ENCODE data around the gene PHYH.
"Not testable (repeated sequence)": the region's sequence is repeated elsewhere in the genome, so short reads cannot be mapped to it uniquely, and the experiment has no call there.

Gene PHYH

GRCh38 chr10:13270877-13271551, 28.9 kb downstream of the PHYH start:
- no peak for DNase-seq

GRCh38 chr10:13268841-13269240, 31.0 kb downstream of the PHYH start:
- no peak for DNase-seq

DNA sequence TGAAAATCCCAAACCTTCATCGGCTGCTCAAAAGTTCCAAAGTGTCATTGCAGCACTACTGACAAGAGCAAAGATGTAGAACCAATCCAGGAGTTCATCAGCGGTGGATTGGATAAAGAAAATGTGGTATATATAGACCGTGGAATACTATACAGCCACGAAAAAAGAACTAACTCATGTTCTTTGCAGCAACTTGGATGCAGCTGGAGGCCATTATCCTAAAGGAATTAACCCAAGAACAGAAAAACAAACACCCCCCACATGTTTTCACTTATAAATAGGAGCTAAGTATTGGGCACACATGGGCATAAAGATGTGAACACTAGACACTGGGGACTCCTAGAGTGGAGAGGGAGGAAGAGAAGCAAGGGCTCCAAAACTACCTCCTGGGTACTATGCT, 31.6 kb downstream of the PHYH start:
- DNase-seq: no peak

DNA sequence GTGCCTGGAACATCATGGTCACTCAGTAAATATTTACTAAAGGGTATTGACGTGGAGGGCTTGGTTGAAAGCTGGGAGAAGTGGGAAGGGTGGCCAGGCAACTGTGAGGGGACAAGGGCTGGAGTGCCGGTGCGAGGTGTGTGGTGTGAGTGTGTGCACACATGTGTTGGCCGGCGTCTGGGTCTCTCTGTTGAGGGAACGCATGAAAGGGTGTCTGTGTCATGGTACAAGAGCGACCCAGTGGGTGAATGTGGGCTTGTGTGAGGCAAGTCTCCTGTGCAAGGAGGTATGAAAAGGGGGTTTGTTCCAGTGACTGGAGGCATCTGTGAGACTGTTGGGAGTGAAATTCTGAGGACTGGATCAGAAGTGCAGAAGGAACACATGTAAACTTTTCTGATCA, 36.3 kb downstream of the PHYH start:
- DNase-seq: no peak

GRCh38 chr10:13262433-13262832, 37.4 kb downstream of the PHYH start:
- DNase-seq: no peak

DNA sequence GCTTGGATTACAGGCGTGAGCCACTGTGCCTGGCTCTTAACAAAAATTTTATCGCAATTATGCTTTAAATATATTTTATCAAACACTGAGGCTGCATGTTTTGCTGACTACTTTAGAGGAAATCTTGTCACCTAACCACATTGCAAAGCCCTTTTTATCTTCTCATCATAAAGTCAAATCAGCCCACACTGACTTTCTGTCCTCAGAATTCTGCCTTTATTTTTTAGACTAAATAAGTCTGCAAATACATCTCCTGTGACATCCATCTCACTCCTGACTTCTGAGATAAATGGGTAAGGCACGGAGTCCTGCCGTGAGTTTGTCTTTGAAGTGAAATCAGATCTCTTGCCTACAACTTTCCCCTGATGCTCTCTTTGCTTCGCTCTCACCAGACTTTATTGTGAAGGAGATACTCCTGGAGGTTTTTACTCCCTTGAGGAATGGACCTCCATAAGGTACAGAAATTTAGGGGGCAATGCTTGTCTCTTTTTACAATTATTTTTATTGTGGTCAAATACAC, 42.2 kb downstream of the PHYH start:
- no peak for DNase-seq

GRCh38 chr10:13256627-13257026, 43.2 kb downstream of the PHYH start:
- no peak for DNase-seq

DNA sequence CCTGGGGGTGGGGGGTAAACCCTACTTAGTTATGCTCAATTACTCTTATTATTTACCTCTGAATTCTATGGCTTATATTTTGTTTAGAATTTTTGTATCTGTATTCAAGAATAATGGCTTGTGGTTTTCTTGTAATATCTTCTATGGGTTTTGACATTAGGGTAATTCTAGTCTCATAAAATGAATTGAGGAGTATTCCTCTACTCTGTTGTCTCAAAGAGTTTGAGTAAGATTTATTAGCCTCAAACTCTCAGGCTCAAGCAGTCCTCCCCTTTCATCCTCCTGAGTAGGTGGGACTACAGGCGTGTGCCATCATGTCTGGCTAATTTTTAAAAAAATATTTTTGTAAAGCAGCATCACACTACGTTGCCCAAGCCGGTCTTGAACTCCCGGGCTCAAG, 46.1 kb downstream of the PHYH start:
- DNase-seq: no peak

- no peak for DNase-seq
Measured at GRCh38 chr10:13247784-13248183, 52.1 kb downstream of the PHYH start.

DNA sequence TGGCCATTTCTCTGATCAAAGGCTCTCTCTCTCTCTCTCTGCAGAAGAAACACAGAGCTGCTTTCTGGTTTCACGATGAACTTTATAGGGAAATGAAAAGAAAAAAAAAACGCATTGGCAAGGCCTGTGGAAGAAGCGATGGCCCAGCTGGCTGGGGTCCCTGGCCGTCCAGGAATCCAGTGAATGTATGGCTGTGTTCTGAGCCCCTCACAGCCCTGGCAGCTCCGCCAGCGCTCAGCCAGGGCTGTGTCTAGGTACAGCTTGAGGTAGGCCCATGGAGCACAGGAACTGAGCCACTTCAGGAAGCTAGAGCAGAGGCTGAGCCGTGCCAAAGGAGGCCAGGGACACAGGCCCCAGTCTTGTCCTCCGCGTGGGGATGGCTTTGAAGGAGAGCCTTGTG, 52.6 kb downstream of the PHYH start:
- DNase-seq: no peak

DNA sequence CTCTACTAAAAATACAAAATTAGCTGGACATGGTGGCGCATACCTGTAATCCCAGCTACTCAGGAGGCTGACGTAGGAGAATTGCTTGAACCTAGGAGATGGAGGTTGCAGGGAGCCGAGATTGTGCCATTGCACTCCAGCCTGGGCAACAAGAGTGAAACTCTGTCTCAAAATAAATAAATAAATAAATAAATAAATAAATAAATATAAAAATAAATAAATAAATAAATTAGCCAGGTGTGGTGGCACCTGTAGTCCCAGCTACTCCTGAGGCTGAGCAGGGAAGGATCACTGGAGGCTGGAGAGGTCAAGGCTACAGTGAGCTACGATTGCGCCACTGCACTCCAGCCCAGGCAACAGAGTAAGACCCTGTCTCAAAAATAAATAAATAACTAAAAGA, 57.6 kb downstream of the PHYH start:
- not testable (repeated sequence) for DNase-seq

- no peak for DNase-seq
Measured at GRCh38 chr10:13241613-13242012, 58.3 kb downstream of the PHYH start.

- no peak for DNase-seq
Measured at GRCh38 chr10:13239923-13240322, 59.9 kb downstream of the PHYH start.

GRCh38 chr10:13238271-13239077, 61.4 kb downstream of the PHYH start:
- DNase-seq: no peak

- DNase-seq: no peak
Measured at GRCh38 chr10:13236638-13237037, 63.2 kb downstream of the PHYH start.

DNA sequence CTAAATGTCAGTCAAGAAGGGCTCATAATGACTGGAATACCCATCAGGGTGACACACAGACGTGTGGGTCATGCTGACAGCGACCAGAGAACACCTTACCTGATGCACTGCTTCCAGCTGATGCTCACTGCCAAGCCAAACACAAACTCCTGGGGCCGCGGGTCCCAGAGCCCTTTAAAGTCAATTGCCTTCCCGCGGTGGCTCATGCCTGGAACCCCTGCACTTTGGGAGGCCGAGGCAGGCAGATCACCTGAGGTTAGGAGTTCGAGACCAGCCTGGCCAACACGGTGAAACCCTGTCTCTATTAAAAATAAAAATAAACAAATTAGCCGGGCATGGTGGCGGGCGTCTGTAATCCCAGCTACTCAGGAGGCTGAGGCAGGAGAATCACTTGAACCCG, 65.1 kb downstream of the PHYH start:
- not testable (repeated sequence) for DNase-seq

- no peak for DNase-seq
Measured at GRCh38 chr10:13234172-13234571, 65.7 kb downstream of the PHYH start, which contains the start of gene UCMA. Gene UCMA (minus strand): TSS chr10:13234374. CDS start chr10:13234258, 116 bp downstream.

DNA sequence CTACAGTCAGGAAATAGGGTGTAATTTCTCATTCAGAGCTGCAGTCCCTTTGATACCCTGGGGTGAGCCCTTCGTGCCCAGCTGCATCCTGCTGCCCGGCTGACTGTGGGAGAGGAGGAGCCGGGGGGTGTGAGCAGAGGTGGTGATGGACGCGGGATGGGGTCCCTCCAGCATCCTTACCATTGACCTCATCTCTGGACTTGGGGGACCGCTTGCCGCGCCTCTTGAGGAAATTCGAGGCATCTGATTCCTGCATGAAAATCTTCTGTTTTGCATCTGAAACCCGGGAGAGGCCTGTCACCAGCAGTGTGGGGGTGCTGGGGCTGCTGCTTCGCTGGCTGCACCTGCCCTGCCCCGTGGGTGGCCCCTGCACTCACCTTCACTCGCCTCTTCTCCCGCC, 66.5 kb downstream of the PHYH start:
- no peak for DNase-seq

GRCh38 chr10:13231808-13232207, 68.1 kb downstream of the PHYH start:
- no peak for DNase-seq

DNA sequence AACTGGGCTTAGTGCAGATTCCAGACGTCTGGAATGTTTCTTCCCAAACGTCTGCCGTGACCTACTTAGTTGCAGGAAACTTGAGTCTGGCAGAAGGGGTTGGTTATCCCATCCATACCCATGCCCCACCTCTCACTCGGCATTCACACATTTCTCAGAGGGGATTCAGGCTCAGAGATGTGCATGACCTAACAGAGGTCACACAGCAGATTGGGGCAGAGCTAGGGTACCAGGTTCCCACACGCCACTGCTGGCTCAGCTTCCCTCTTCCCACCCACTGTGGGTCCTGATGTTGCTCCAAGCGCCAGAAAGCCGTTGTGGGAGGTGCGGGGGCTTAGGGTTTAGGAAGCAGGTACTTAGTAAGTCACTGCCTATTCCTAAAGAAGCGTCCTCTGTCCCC, 68.7 kb downstream of the PHYH start:
- DNase-seq: no peak
